A204.1 (cell line): ENCODE measurements around the gene MEI1.
"Not testable (repeated sequence)": the region's sequence is repeated elsewhere in the genome, so short reads cannot be mapped to it uniquely, and the experiment has no call there.

Experiments
- FAIRE-seq: peaks from 2 replicates; lab custom pipeline; 2012; peaks lifted over from hg19 to GRCh38; lab: Jason Lieb, UNC

MEI1 gene

GRCh38 chr22:41683616-41684015 lies 15.7 kb upstream of the MEI1 start:
- no peak for FAIRE-seq

- FAIRE-seq = no peak
These were observed 15.1 kb upstream of the MEI1 start for GRCh38 chr22:41684194-41684593.

- not testable (repeated sequence) for FAIRE-seq
These were observed 12.4 kb upstream of the MEI1 start for GRCh38 chr22:41686890-41687289.

- no peak for FAIRE-seq
These were observed 11.4 kb upstream of the MEI1 start for GRCh38 chr22:41687901-41688364.

- FAIRE-seq = peak; percentile 95
These were observed 10.7 kb upstream of the MEI1 start, which contains the start of gene SNU13 for GRCh38 chr22:41688365-41689211. TSS of gene SNU13 (minus strand) at chr22:41688867. CDS start at chr22:41688796, 71 bp downstream.

GRCh38 chr22:41690476-41690875 lies 8.8 kb upstream of the MEI1 start:
- FAIRE-seq = no peak

GRCh38 chr22:41695211-41695610 lies 4.1 kb upstream of the MEI1 start:
- FAIRE-seq = no peak

- no peak for FAIRE-seq
These were observed 2.6 kb upstream of the MEI1 start for GRCh38 chr22:41696703-41697102.

- FAIRE-seq = no peak
These were observed 2.1 kb upstream of the MEI1 start for GRCh38 chr22:41697126-41697775.

GRCh38 chr22:41700108-41700364 lies 733 bp downstream of the MEI1 start:
- no peak for FAIRE-seq

- FAIRE-seq = no peak
These were observed 3.5 kb downstream of the MEI1 start for GRCh38 chr22:41702763-41703162.

GRCh38 chr22:41709341-41709740 lies 10.0 kb downstream of the MEI1 start:
- no peak for FAIRE-seq

- no peak for FAIRE-seq
These were observed 13.7 kb downstream of the MEI1 start for GRCh38 chr22:41713004-41713403.

GRCh38 chr22:41722496-41722895 lies 23.2 kb downstream of the MEI1 start:
- no peak for FAIRE-seq

GRCh38 chr22:41725510-41726110 lies 26.3 kb downstream of the MEI1 start:
- FAIRE-seq = no peak

- no peak for FAIRE-seq
These were observed 32.3 kb downstream of the MEI1 start for GRCh38 chr22:41731609-41732008.

- no peak for FAIRE-seq
These were observed 32.9 kb downstream of the MEI1 start for GRCh38 chr22:41732096-41732772.

GRCh38 chr22:41733241-41733640 lies 33.9 kb downstream of the MEI1 start:
- FAIRE-seq = not testable (repeated sequence)

- FAIRE-seq = no peak
These were observed 40.3 kb downstream of the MEI1 start for GRCh38 chr22:41739576-41739975.

- no peak for FAIRE-seq
These were observed 43.6 kb downstream of the MEI1 start for GRCh38 chr22:41742918-41743317.

- FAIRE-seq = no peak
These were observed 46.7 kb downstream of the MEI1 start for GRCh38 chr22:41745968-41746367.

GRCh38 chr22:41746567-41747400 lies 47.5 kb downstream of the MEI1 start:
- peak; percentile 51 for FAIRE-seq
